ENCODE measurements around the gene FNDC3B.
"Not testable (repeated sequence)": the region's sequence is repeated elsewhere in the genome, so short reads cannot be mapped to it uniquely, and the experiment has no call there.

- TF ChIP-seq CTCF, POLR2A (IDR thresholded peaks at IDR 0.05): not testable (repeated sequence)
These were observed 40.6 kb upstream of the FNDC3B start for GRCh38 chr3:171998731-171999130.
